HG03520 (cell line): Measurements from ENCODE around the gene SYNGR1.
"Not testable (repeated sequence)": the region's sequence is repeated elsewhere in the genome, so short reads cannot be mapped to it uniquely, and the experiment has no call there.

Source experiments
- ATAC-seq: cut with Tn5 transposase; IDR thresholded peaks from one replicate; pipeline ENCODE4 v1.9.1; 2021; ENCODE audit warnings: mild to moderate bottlenecking, moderate library complexity; ENCODE audit not compliant: unreplicated experiment

The SYNGR1 gene

GRCh38 chr22:39401301-39401631 is 51.5 kb downstream of the SYNGR1 start:
- ATAC-seq = no peak

GRCh38 chr22:39405346-39406085 is 55.7 kb downstream of the SYNGR1 start:
- no peak for ATAC-seq

- ATAC-seq = no peak
These were observed 58.4 kb downstream of the SYNGR1 start for GRCh38 chr22:39408173-39408572.

- ATAC-seq = no peak
These were observed 59.0 kb downstream of the SYNGR1 start for GRCh38 chr22:39408807-39409206.

- no peak for ATAC-seq
These were observed 59.8 kb downstream of the SYNGR1 start for GRCh38 chr22:39409516-39410029.

GRCh38 chr22:39410264-39410663 is 60.5 kb downstream of the SYNGR1 start:
- no peak for ATAC-seq

- not testable (repeated sequence) for ATAC-seq
These were observed 62.1 kb downstream of the SYNGR1 start for GRCh38 chr22:39411828-39412365.

- ATAC-seq = not testable (repeated sequence)
These were observed 63.4 kb downstream of the SYNGR1 start for GRCh38 chr22:39413204-39413603.

GRCh38 chr22:39414377-39414776 is 64.6 kb downstream of the SYNGR1 start:
- no peak for ATAC-seq

GRCh38 chr22:39414886-39415285 is 65.1 kb downstream of the SYNGR1 start:
- ATAC-seq = no peak

GRCh38 chr22:39415506-39415905 is 65.7 kb downstream of the SYNGR1 start:
- ATAC-seq = no peak

- no peak for ATAC-seq
These were observed 66.5 kb downstream of the SYNGR1 start for GRCh38 chr22:39416319-39416718.

- no peak for ATAC-seq
These were observed 67.8 kb downstream of the SYNGR1 start for GRCh38 chr22:39417641-39418040.

GRCh38 chr22:39418696-39419095 is 68.9 kb downstream of the SYNGR1 start:
- ATAC-seq = no peak

GRCh38 chr22:39419096-39419495 is 69.3 kb downstream of the SYNGR1 start:
- ATAC-seq = no peak

GRCh38 chr22:39419911-39420310 is 70.1 kb downstream of the SYNGR1 start:
- no peak for ATAC-seq

- no peak for ATAC-seq
These were observed 71.9 kb downstream of the SYNGR1 start for GRCh38 chr22:39421691-39422090.

GRCh38 chr22:39422101-39422500 is 72.3 kb downstream of the SYNGR1 start:
- no peak for ATAC-seq

- ATAC-seq = no peak
These were observed 72.9 kb downstream of the SYNGR1 start for GRCh38 chr22:39422721-39423120.

- no peak for ATAC-seq
These were observed 74.2 kb downstream of the SYNGR1 start for GRCh38 chr22:39423976-39424375.

- ATAC-seq = no peak
These were observed 76.7 kb downstream of the SYNGR1 start for GRCh38 chr22:39426380-39427043.
